Measurements from ENCODE around the gene ENOX1. TPM values are rescaled to one million over a fixed set of nuclear protein-coding genes. Genes with fewer than 3 reads are reported as not detected.

Gene ENOX1
- polyA plus RNA-seq, 1 donor (not counting 4 experiments of a cell fraction or from before 2014, with no cell fraction given): 1.1 TPM

DNA sequence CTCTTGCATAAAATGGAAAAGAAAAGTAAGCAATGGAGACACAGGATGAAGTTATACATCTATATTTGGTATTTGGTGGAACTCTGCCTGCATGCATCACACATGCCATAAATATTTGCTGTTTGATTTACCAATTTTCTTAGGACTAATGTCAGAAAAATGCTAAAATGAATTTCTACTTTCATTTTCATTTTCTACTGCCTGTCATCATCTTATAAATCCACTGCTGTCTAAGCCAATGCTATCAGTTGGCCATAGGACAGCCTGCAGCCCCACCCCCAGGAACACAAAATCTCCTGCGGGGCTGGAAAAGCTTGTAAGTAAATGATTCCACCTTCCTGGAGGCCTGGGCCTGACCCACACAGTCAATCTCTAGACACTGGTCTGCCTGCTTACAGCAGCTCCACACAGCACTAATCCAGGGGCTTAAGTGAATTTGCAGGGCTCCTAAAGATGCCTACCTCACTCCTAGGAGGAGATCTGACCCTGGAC is 122.0 kb downstream of the ENOX1 start:
- DNase-seq (ENCODE audit: low read depth, low spot score): no peak
- no peaks in the 10 kb centered on the region for H3K79me2 ChIP-seq (ENCODE audit: control insufficient read depth, insufficient read depth, low read length)
- FAIRE-seq: peak; percentile 49
- H3K36me3 ChIP-seq (ENCODE audit: control insufficient read depth in 2 of 2, extremely low read depth in 1 of 2, insufficient read depth in 2 of 2, low read length in 2 of 2): no peaks in the 10 kb centered on the region
- no peak overlapping the region for H3K9ac ChIP-seq (ENCODE audit: control insufficient read depth, extremely low read depth, insufficient read depth, low read length)
- no peaks in the 10 kb centered on the region for H3K27me3 ChIP-seq (ENCODE audit: control insufficient read depth, extremely low read depth, insufficient read depth, low read length)
- H3K4me2 ChIP-seq (ENCODE audit: control insufficient read depth, extremely low read depth, insufficient read depth, low read depth, low read length): peak overlapping the region; percentile 31
- TF ChIP-seq CTCF (optimal IDR thresholded peaks at IDR 0.05 in 1 of 3, IDR thresholded peaks at IDR 0.05 in 1 of 3, conservative IDR thresholded peaks at IDR 0.05 in 1 of 3; ENCODE audit: extremely low read depth in 1 of 3, insufficient read depth in 2 of 3, low read length in 3 of 3): no peak
- TF ChIP-seq EZH2 (IDR thresholded peaks at IDR 0.05; ENCODE audit: low read length): no peak
- H3K9me3 ChIP-seq (ENCODE audit: control insufficient read depth, low read depth, low read length): no peaks in the 10 kb centered on the region
- H3K9me1 ChIP-seq (ENCODE audit: control insufficient read depth, extremely low read depth, insufficient read depth, low read length): no peaks in the 10 kb centered on the region
- dilution Hi-C loops (cut with MboI; ENCODE audit: extremely low pct_ligation_motif_present, low sequenced_read_pairs): no loop called here
- no peaks in the 10 kb centered on the region for H4K20me1 ChIP-seq (ENCODE audit: control insufficient read depth, extremely low read depth, insufficient read depth, low read length)
- peaks cover 11% of the 10 kb centered on the region for H3K4me1 ChIP-seq (ENCODE audit: control insufficient read depth, extremely low read depth, insufficient read depth, low read length)
- no peak overlapping the region for H3K4me3 ChIP-seq (ENCODE audit: control insufficient read depth in 2 of 3, extremely low read depth in 1 of 3, insufficient read depth in 2 of 3, low read depth in 1 of 3, low read length in 3 of 3)
- no peak overlapping the region for H3K27ac ChIP-seq (ENCODE audit: control insufficient read depth, insufficient read depth, low read length)
- peak overlapping the region; percentile 64 for H2AFZ ChIP-seq (ENCODE audit: control insufficient read depth, low read length)

- no peak overlapping the region for H2AFZ ChIP-seq (ENCODE audit: control insufficient read depth, low read length)
- FAIRE-seq (no peak), DNase-seq (ENCODE audit: low read depth, low spot score) (no peak)
- H3K27ac ChIP-seq (ENCODE audit: control insufficient read depth, insufficient read depth, low read length): no peak overlapping the region
- no peak overlapping the region for H3K4me3 ChIP-seq (ENCODE audit: control insufficient read depth in 2 of 3, extremely low read depth in 1 of 3, insufficient read depth in 2 of 3, low read depth in 1 of 3, low read length in 3 of 3)
- H3K9me1 ChIP-seq (ENCODE audit: control insufficient read depth, extremely low read depth, insufficient read depth, low read length): no peaks in the 10 kb centered on the region
- no peak for TF ChIP-seq CTCF (optimal IDR thresholded peaks at IDR 0.05 in 1 of 3, IDR thresholded peaks at IDR 0.05 in 1 of 3, conservative IDR thresholded peaks at IDR 0.05 in 1 of 3; ENCODE audit: extremely low read depth in 1 of 3, insufficient read depth in 2 of 3, low read length in 3 of 3)
- TF ChIP-seq EZH2 (IDR thresholded peaks at IDR 0.05; ENCODE audit: low read length): no peak
- H3K4me1 ChIP-seq (ENCODE audit: control insufficient read depth, extremely low read depth, insufficient read depth, low read length): peaks cover 11% of the 10 kb centered on the region
- no peaks in the 10 kb centered on the region for H3K9me3 ChIP-seq (ENCODE audit: control insufficient read depth, low read depth, low read length)
- H3K27me3 ChIP-seq (ENCODE audit: control insufficient read depth, extremely low read depth, insufficient read depth, low read length): no peaks in the 10 kb centered on the region
- H4K20me1 ChIP-seq (ENCODE audit: control insufficient read depth, extremely low read depth, insufficient read depth, low read length): no peaks in the 10 kb centered on the region
- H3K36me3 ChIP-seq (ENCODE audit: control insufficient read depth in 2 of 2, extremely low read depth in 1 of 2, insufficient read depth in 2 of 2, low read length in 2 of 2): no peaks in the 10 kb centered on the region
- dilution Hi-C loops (cut with MboI; ENCODE audit: extremely low pct_ligation_motif_present, low sequenced_read_pairs): no loop called here
- no peaks in the 10 kb centered on the region for H3K79me2 ChIP-seq (ENCODE audit: control insufficient read depth, insufficient read depth, low read length)
- no peak overlapping the region for H3K4me2 ChIP-seq (ENCODE audit: control insufficient read depth, extremely low read depth, insufficient read depth, low read depth, low read length)
- H3K9ac ChIP-seq (ENCODE audit: control insufficient read depth, extremely low read depth, insufficient read depth, low read length): no peak overlapping the region
Observed at GRCh38 chr13:43663474-43664090, 123.2 kb downstream of the ENOX1 start.

Data from keratinocyte (primary cell).